IMR-90 (cell line): ENCODE measurements around the gene LHFPL5. TPM values are rescaled to one million over a fixed set of nuclear protein-coding genes. Genes with fewer than 3 reads are reported as not detected.

Experiments used
- ATAC-seq: fragments of 200-7000 bp; cut with Tn5 transposase; 2 replicates; pipeline ENCODE4 v1.9.1; 2020; ENCODE audit warnings: low read depth, mild to moderate bottlenecking, moderate library complexity
- BruUV-seq: library from RNA; stranded (reverse); fragments of 400-500 nt; replicated peaks from 2 replicates; lab custom pipeline; 2021; lab: Mats Ljungman, UMichigan
- CTCF ChIA-PET: fragments of 300-600 bp; formaldehyde crosslinking; extraction: SDS; loops from one replicate; lab custom pipeline; 2021; ENCODE audit warnings: antibody characterized with exemption; lab: Yijun Ruan, JAX
- POLR2A ChIA-PET: fragments of 300-600 bp; sonication (Branson Sonifier 250); formaldehyde crosslinking; loops from one replicate; lab custom pipeline; 2022; ENCODE audit warnings: antibody characterized with exemption; ENCODE audit not compliant: unreplicated experiment; lab: Charles Lee
- DNase-seq: peaks from one replicate; pipeline ENCODE4 v3.0.0; 2013
- H2AFZ ChIP-seq: replicated peaks from 2 replicates; pipeline ENCODE3; 2013; ENCODE audit warnings: low read length, mild to moderate bottlenecking; ENCODE audit not compliant: poor library complexity
- H2AK5ac ChIP-seq: 2 replicates; pipeline ENCODE4 v1.6.1; 2013; ENCODE audit warnings: low read depth, low read length, inconsistent platforms
- H2AK9ac ChIP-seq: replicated peaks from 2 replicates; pipeline ENCODE3; 2013; ENCODE audit warnings: mild to moderate bottlenecking, low read depth, low read length, moderate library complexity; ENCODE audit not compliant: poor library complexity
- H2BK120ac ChIP-seq: 2 replicates; pipeline ENCODE4 v1.6.1; 2013; ENCODE audit warnings: low read depth, low read length, inconsistent platforms
- H2BK15ac ChIP-seq: 3 replicates; pipeline ENCODE4 v1.6.1; 2013; ENCODE audit warnings: low read depth, low read length, inconsistent platforms
- H2BK20ac ChIP-seq: 2 replicates; pipeline ENCODE4 v1.6.1; 2013; ENCODE audit warnings: low read depth, mild to moderate bottlenecking, inconsistent platforms, low read length, moderate library complexity
- H2BK5ac ChIP-seq: 2 replicates; pipeline ENCODE4 v1.6.1; 2013; ENCODE audit warnings: mild to moderate bottlenecking, low read depth, low read length, inconsistent platforms; ENCODE audit not compliant: poor library complexity, severe bottlenecking
- H3K14ac ChIP-seq: replicated peaks from 2 replicates; pipeline ENCODE4 v1.6.1; 2013; ENCODE audit warnings: low read depth, low read length, inconsistent platforms
- H3K18ac ChIP-seq: 2 replicates; pipeline ENCODE4 v1.6.1; 2013; ENCODE audit warnings: low read depth, low read length, control low read depth
- H3K23ac ChIP-seq: 2 replicates; pipeline ENCODE4 v1.6.1; 2013; ENCODE audit warnings: low read depth, low read length, inconsistent platforms
- H3K27ac ChIP-seq: 2 replicates; pipeline ENCODE4 v1.5.1; 2013; ENCODE audit warnings: mild to moderate bottlenecking, control low read depth, low read length; ENCODE audit not compliant: insufficient read depth
- H3K27me3 ChIP-seq: 2 replicates; pipeline ENCODE4 v1.6.1; 2013; ENCODE audit warnings: low read length; ENCODE audit not compliant: control insufficient read depth, insufficient read depth
- H3K36me3 ChIP-seq: 2 replicates; pipeline ENCODE4 v1.6.1; 2013; ENCODE audit warnings: low read length, mixed read lengths; ENCODE audit not compliant: control insufficient read depth, insufficient read depth
- H3K4ac ChIP-seq: 2 replicates; pipeline ENCODE4 v1.6.1; 2013; ENCODE audit warnings: low read depth, low read length, inconsistent platforms
- H3K4me1 ChIP-seq: 2 replicates; pipeline ENCODE4 v1.6.1; 2013; ENCODE audit warnings: low read length, mixed read lengths; ENCODE audit not compliant: control insufficient read depth, insufficient read depth
- H3K4me2 ChIP-seq: 2 replicates; pipeline ENCODE4 v1.6.1; 2013; ENCODE audit warnings: low read depth, mild to moderate bottlenecking, control low read depth, low read length, moderate library complexity
- H3K4me3 ChIP-seq: 2 replicates; pipeline ENCODE4 v1.5.1; 2013; ENCODE audit warnings: low read depth, mild to moderate bottlenecking, control low read depth, low read length, moderate library complexity; ENCODE audit not compliant: insufficient read depth
- H3K56ac ChIP-seq: 2 replicates; pipeline ENCODE4 v1.6.1; 2013; ENCODE audit warnings: low read length, inconsistent platforms; ENCODE audit not compliant: insufficient read depth; ENCODE audit errors: extremely low read depth
- H3K79me1 ChIP-seq, 2 experiments: 2 replicates each; pipeline ENCODE4 v1.6.1; 2013; ENCODE audit warnings: low read length in 2 of 2, inconsistent platforms in 1 of 2, low read depth in 1 of 2
- H3K9ac ChIP-seq: 2 replicates; pipeline ENCODE4 v1.6.1; 2013; ENCODE audit warnings: low read depth, low read length, control low read depth
- H3K9me1 ChIP-seq: 2 replicates; pipeline ENCODE4 v1.6.1; 2013; ENCODE audit warnings: low read length, inconsistent platforms; ENCODE audit not compliant: insufficient read depth
- H3K9me3 ChIP-seq: 2 replicates; pipeline ENCODE4 v1.6.1; 2013; ENCODE audit warnings: low read length; ENCODE audit not compliant: control insufficient read depth, insufficient read depth
- H4K20me1 ChIP-seq: 2 replicates; pipeline ENCODE4 v1.6.1; 2013; ENCODE audit warnings: low read length, inconsistent platforms; ENCODE audit not compliant: insufficient read depth
- H4K5ac ChIP-seq: 2 replicates; pipeline ENCODE4 v1.6.1; 2013; ENCODE audit warnings: mild to moderate bottlenecking, low read depth, low read length, control low read depth
- H4K8ac ChIP-seq, 2 experiments: 2 replicates each; pipeline ENCODE4 v1.6.1; 2013; ENCODE audit warnings: low read depth in 2 of 2, low read length in 2 of 2, control low read depth in 1 of 2, inconsistent platforms in 1 of 2
- H4K91ac ChIP-seq: 2 replicates; pipeline ENCODE4 v1.6.1; 2013; ENCODE audit warnings: low read depth, low read length, inconsistent platforms; ENCODE audit not compliant: insufficient read depth
- BHLHE40 ChIP-seq: fragments of 150-350 bp; IDR thresholded peaks from 2 replicates; pipeline ENCODE4 v1.6.1; 2016; ENCODE audit warnings: mild to moderate bottlenecking, low read depth, low read length
- CEBPB ChIP-seq: IDR thresholded peaks from 2 replicates; pipeline ENCODE4 v1.6.1; 2012; ENCODE audit warnings: low read depth, low read length, improper control_type of control experiment
- CHD1 ChIP-seq: IDR thresholded peaks from 2 replicates; pipeline ENCODE4 v1.6.1; 2012; ENCODE audit warnings: low read depth, low read length, improper control_type of control experiment
- CTCF ChIP-seq: conservative IDR thresholded peaks from 2 replicates; pipeline ENCODE4 v1.5.1; 2012; ENCODE audit warnings: mild to moderate bottlenecking, low read depth, low read length, improper control_type of control experiment
- FOS ChIP-seq: fragments of 150-350 bp; IDR thresholded peaks from 2 replicates; pipeline ENCODE4 v1.6.1; 2016; ENCODE audit warnings: low read depth, low read length
- MAFK ChIP-seq: IDR thresholded peaks from 2 replicates; pipeline ENCODE4 v1.6.1; 2012; ENCODE audit warnings: low read depth, low read length, improper control_type of control experiment
- MAZ ChIP-seq: IDR thresholded peaks from 2 replicates; pipeline ENCODE4 v1.6.1; 2012; ENCODE audit warnings: low read depth, mild to moderate bottlenecking, low read length, improper control_type of control experiment, moderate library complexity, borderline replicate concordance
- MXI1 ChIP-seq: IDR thresholded peaks from 2 replicates; pipeline ENCODE4 v1.6.1; 2012; ENCODE audit warnings: low read depth, mild to moderate bottlenecking, low read length, moderate library complexity, borderline replicate concordance
- NFE2L2 ChIP-seq: fragments of 150-350 bp; IDR thresholded peaks from 2 replicates; pipeline ENCODE4 v1.6.1; 2016; ENCODE audit warnings: low read depth, mild to moderate bottlenecking, low read length
- POLR2A ChIP-seq: IDR thresholded peaks from 2 replicates; pipeline ENCODE4 v1.6.1; 2012; ENCODE audit warnings: mild to moderate bottlenecking, low read depth, low read length
- RAD21 ChIP-seq: IDR thresholded peaks from 2 replicates; pipeline ENCODE4 v1.6.1; 2012; ENCODE audit warnings: low read length, improper control_type of control experiment
- RCOR1 ChIP-seq: IDR thresholded peaks from 2 replicates; pipeline ENCODE4 v1.6.1; 2012; ENCODE audit warnings: mild to moderate bottlenecking, low read length, improper control_type of control experiment; ENCODE audit not compliant: insufficient replicate concordance
- RFX5 ChIP-seq: IDR thresholded peaks from 2 replicates; pipeline ENCODE4 v1.8.0; 2012; ENCODE audit warnings: low read depth, mild to moderate bottlenecking, low read length, moderate library complexity
- SMC3 ChIP-seq: fragments of 150-350 bp; IDR thresholded peaks from 2 replicates; pipeline ENCODE4 v1.6.1; 2016; ENCODE audit warnings: low read depth, mild to moderate bottlenecking, antibody characterized with exemption, low read length, moderate library complexity
- WGBS, 2 experiments: methylation state at CpG; one replicate each; pipeline versions ENCODE4 v1.1.5 to v1.1.7; 2013; ENCODE audit warnings: missing lambda C conversion rate in 2 of 2; ENCODE audit not compliant: insufficient read length in 1 of 2; ENCODE audit errors: extremely low coverage in 2 of 2; 5-methylcytosine and 5-hydroxymethylcytosine counted together
- dilution Hi-C: fragments of 300-500 bp; cut with HindIII; formaldehyde crosslinking; loops from one replicate; pipeline ENCODE4 v1.14.3; 2018; ENCODE audit warnings: low sequenced_read_pairs; ENCODE audit not compliant: unreplicated experiment
- in situ Hi-C: fragments of 300-500 bp; cut with MboI; formaldehyde crosslinking; loops from 3 replicates; pipeline ENCODE4 v1.14.3; 2019; ENCODE audit warnings: low sequenced_read_pairs, inconsistent platforms, mixed read lengths
- intact Hi-C: fragments of 100-400 bp; cut with micrococcal nuclease; formaldehyde crosslinking; loops from 2 replicates; pipeline ENCODE4 v1.10.0; 2022
- polyA plus RNA-seq, 3 experiments: library from polyadenylated mRNA; depleted of rRNA; stranded (reverse); fragments of >200 nt; gene quantifications; 2 replicates each; pipeline ENCODE4 v1.2.3, GENCODE V29; 2012; ENCODE audit warnings: low replicate concordance in 1 of 3
- total RNA-seq: library from RNA; depleted of rRNA; stranded (reverse); fragments of >200 nt; gene quantifications from 2 replicates; pipeline ENCODE4 v1.2.3, GENCODE V29; 2012
- TF ChIP-seq, protein P1 (sequence below): fragments of 150-350 bp; IDR thresholded peaks from 2 replicates; pipeline ENCODE4 v1.6.1; 2017; ENCODE audit warnings: mild to moderate bottlenecking, antibody characterized with exemption, low read length, low read depth
- TF ChIP-seq, protein P2 (sequence below): fragments of 150-350 bp; IDR thresholded peaks from 2 replicates; pipeline ENCODE4 v1.6.1; 2016; ENCODE audit warnings: low read depth, mild to moderate bottlenecking, low read length, moderate library complexity, borderline replicate concordance

LHFPL5 gene
- total and polyA plus RNA-seq, 2 of the 4 experiments (the other 2 are of a cell fraction), result not detected

- 73% methylated on average over 9 of the region's 11 CpGs; no CpG with 5 or more reads in 1 of the 2 experiments for WGBS, 2 experiments
- no peak overlapping the region for H2AK9ac ChIP-seq
- no peaks in the 10 kb centered on the region for H3K9me3 ChIP-seq
- H4K8ac ChIP-seq, result no peak overlapping the region
- H3K4me2 ChIP-seq, result no peak overlapping the region
- ATAC-seq, result no peak
- no peak overlapping the region for H3K27ac ChIP-seq
- H2AFZ ChIP-seq, result no peak overlapping the region
- dilution Hi-C loops (no loop called here), in situ Hi-C loops (no loop called here), intact Hi-C loops (no loop called here)
- H3K9me1 ChIP-seq, result no peaks in the 10 kb centered on the region; the same call in 1 of the 2 replicates
- H3K27me3 ChIP-seq, result peaks cover 53% of the 10 kb centered on the region
- TF ChIP-seq CEBPB (no peak), RFX5 (no peak), MAZ (no peak), NFE2L2 (no peak), MAFK (no peak), SMC3 (no peak), BHLHE40 (no peak), FOS (no peak), CHD1 (no peak), RAD21 (no peak), MXI1 (no peak), CTCF (no peak), POLR2A (no peak), RCOR1 (no peak)
- TF ChIP-seq, protein P1, sequence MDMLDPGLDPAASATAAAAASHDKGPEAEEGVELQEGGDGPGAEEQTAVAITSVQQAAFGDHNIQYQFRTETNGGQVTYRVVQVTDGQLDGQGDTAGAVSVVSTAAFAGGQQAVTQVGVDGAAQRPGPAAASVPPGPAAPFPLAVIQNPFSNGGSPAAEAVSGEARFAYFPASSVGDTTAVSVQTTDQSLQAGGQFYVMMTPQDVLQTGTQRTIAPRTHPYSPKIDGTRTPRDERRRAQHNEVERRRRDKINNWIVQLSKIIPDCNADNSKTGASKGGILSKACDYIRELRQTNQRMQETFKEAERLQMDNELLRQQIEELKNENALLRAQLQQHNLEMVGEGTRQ, result no peak
- TF ChIP-seq, protein P2, sequence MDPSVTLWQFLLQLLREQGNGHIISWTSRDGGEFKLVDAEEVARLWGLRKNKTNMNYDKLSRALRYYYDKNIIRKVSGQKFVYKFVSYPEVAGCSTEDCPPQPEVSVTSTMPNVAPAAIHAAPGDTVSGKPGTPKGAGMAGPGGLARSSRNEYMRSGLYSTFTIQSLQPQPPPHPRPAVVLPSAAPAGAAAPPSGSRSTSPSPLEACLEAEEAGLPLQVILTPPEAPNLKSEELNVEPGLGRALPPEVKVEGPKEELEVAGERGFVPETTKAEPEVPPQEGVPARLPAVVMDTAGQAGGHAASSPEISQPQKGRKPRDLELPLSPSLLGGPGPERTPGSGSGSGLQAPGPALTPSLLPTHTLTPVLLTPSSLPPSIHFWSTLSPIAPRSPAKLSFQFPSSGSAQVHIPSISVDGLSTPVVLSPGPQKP, result no peak
- POLR2A ChIA-PET, result no interaction called here
- no peaks in the 10 kb centered on the region for H3K79me1 ChIP-seq
- H3K9ac ChIP-seq, result no peak overlapping the region
- no peak for DNase-seq
- no peak overlapping the region for H3K23ac ChIP-seq
- no peak overlapping the region for H2BK5ac ChIP-seq
- H2AK5ac ChIP-seq, result no peak overlapping the region
- H2BK15ac ChIP-seq, result no peak overlapping the region
- H3K56ac ChIP-seq, result no peak overlapping the region
- no peaks in the 10 kb centered on the region for H3K4me1 ChIP-seq
- CTCF ChIA-PET, result interaction anchor here (2.2 kb wide), 1 partner anchor 9 kb away, joined by 7 read pairs; no protein-coding TSS in a partner anchor
- no peak overlapping the region for H4K91ac ChIP-seq
- H3K14ac ChIP-seq, result no peak overlapping the region
- no peaks in the 10 kb centered on the region for H4K20me1 ChIP-seq
- H3K4me3 ChIP-seq, result no peak overlapping the region
- H3K4ac ChIP-seq, result no peak overlapping the region
- H2BK20ac ChIP-seq, result no peak overlapping the region
- H4K5ac ChIP-seq, result no peak overlapping the region
- H3K36me3 ChIP-seq, result no peaks in the 10 kb centered on the region
- H2BK120ac ChIP-seq, result no peak overlapping the region
- no peak overlapping the region for H3K18ac ChIP-seq
- no TSS peak for BruUV-seq
These were observed 9.6 kb upstream of the LHFPL5 start for GRCh38 chr6:35795453-35796071.
